Measurements from ENCODE around the gene PCDHGA3. TPM values are rescaled to one million over a fixed set of nuclear protein-coding genes. Genes with fewer than 3 reads are reported as not detected.

PCDHGA3 gene
- total RNA-seq (2021; ENCODE audit: unreplicated experiment) (not detected), Bru-seq, nascent RNA (percentile 21 among the genes with signal in this experiment), BruChase-seq, experiment 1, labeled RNA remaining after a 2-hour chase (percentile 21 among the genes with signal in this experiment), BruChase-seq, experiment 2, labeled RNA remaining after a 6-hour chase (percentile 26 among the genes with signal in this experiment)
- polyA plus RNA-seq (2012; ENCODE audit: insufficient read length), result not detected
- long read RNA-seq, result 0 reads

DNA sequence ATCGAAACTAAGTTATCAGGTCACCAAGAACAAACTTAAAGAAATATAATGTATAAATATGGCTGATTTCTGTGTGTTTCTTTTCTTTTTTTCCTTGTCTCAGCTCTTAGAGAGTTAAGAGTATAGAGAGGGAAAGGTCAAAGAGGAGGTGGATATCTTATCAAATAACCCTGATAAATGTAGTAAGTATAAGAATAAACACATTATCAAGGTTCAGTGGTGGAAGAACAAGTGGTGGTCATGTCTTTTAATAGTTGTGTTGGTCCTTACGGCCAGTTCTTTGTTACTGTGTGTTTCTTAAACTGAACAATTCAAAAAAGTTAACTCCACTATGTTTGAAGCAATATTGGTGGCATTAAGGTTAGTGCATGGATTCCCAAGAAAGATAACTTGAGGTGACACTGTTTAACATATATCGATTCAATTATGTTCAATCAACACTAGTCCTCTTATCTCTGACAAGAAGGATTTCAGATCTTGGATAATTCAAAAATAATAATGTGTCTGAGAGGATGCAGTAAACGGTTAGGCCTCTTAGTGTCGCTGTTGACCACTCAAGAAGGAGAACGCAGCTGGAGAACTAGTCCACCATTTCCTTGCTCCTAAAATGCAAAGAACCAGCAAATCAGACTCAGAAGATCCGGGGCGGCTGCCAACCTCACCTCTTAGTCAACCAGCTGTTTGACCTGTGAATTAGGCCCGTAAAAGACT is at the start of gene PCDHGA3:
Gene PCDHGA3 (plus strand): TSS at position 588 of the 711 bp plus-strand sequence. CDS start 205 bp downstream, outside the sequence.
- no peaks in the 10 kb centered on the region for H3K4me1 ChIP-seq (ENCODE audit: control insufficient read depth, insufficient read depth, low read length)
- intact Hi-C loops (cut with micrococcal nuclease; ENCODE audit: unreplicated experiment), result no loop called here
- H3K27ac ChIP-seq (ENCODE audit: low read length), result no peak within 1 kb of the TSS

DNA sequence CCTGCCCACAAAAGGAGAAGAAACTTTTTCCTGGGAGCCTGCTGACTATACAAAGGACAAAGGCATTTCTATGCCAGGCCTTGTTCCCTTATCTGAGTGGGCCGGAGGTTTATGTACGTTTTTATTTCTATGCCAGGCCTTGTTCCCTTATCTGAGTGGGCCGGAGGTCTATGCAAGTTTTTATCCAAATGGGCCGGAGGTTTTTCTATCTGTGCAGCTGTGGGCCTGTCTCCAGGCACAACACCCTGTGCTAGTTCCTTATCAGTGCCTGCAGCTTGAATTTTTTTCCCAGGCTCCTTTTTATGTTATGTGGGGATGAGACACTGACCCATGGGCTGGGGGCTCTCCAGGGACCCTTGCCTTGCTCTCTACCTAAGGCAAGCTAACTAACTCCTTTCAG is 45.3 kb upstream of the PCDHGA3 start:
- DNase-seq (ENCODE audit: low read depth, low spot score) (no peak), ATAC-seq (no peak)
- ChIA-PET POLR2A (no interaction called here), CTCF (no interaction called here)
- in situ Hi-C loops (cut with HindIII; ENCODE audit: low pct_unique_long_range_greater_than_20kb, low sequenced_read_pairs) (no loop called here), intact Hi-C loops (cut with micrococcal nuclease; ENCODE audit: unreplicated experiment) (no loop called here)
- Histone ChIP-seq H3K36me3 (ENCODE audit: control insufficient read depth, insufficient read depth, low read length) (no peaks in the 10 kb centered on the region), H3K4me3 (ENCODE audit: low read depth in 2 of 2, low read length in 2 of 2) (no peak overlapping the region), H3K4me1 (ENCODE audit: control insufficient read depth, insufficient read depth, low read length) (no peaks in the 10 kb centered on the region), H3K9me3 (ENCODE audit: control insufficient read depth, insufficient read depth, low read depth, low read length) (peaks cover 18% of the 10 kb centered on the region), H3K27me3 (ENCODE audit: control insufficient read depth, insufficient read depth, low read length) (no peaks in the 10 kb centered on the region), H3K27ac (ENCODE audit: low read length) (no peak overlapping the region)
- TF ChIP-seq POLR2AphosphoS5 (IDR thresholded peaks at IDR 0.05; ENCODE audit: low read depth, low read length) (no peak), SIN3A (IDR thresholded peaks at IDR 0.05; ENCODE audit: borderline replicate concordance, insufficient read depth, low read depth, low read length) (no peak), TCF7L2 (IDR thresholded peaks at IDR 0.05; ENCODE audit: low read depth, low read length) (no peak)
- TF ChIP-seq, protein P1, sequence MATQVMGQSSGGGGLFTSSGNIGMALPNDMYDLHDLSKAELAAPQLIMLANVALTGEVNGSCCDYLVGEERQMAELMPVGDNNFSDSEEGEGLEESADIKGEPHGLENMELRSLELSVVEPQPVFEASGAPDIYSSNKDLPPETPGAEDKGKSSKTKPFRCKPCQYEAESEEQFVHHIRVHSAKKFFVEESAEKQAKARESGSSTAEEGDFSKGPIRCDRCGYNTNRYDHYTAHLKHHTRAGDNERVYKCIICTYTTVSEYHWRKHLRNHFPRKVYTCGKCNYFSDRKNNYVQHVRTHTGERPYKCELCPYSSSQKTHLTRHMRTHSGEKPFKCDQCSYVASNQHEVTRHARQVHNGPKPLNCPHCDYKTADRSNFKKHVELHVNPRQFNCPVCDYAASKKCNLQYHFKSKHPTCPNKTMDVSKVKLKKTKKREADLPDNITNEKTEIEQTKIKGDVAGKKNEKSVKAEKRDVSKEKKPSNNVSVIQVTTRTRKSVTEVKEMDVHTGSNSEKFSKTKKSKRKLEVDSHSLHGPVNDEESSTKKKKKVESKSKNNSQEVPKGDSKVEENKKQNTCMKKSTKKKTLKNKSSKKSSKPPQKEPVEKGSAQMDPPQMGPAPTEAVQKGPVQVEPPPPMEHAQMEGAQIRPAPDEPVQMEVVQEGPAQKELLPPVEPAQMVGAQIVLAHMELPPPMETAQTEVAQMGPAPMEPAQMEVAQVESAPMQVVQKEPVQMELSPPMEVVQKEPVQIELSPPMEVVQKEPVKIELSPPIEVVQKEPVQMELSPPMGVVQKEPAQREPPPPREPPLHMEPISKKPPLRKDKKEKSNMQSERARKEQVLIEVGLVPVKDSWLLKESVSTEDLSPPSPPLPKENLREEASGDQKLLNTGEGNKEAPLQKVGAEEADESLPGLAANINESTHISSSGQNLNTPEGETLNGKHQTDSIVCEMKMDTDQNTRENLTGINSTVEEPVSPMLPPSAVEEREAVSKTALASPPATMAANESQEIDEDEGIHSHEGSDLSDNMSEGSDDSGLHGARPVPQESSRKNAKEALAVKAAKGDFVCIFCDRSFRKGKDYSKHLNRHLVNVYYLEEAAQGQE (IDR thresholded peaks at IDR 0.05; ENCODE audit: insufficient read depth in 1 of 2, low read depth in 2 of 2, low read length in 1 of 2), result no peak
- TF ChIP-seq, protein P2, sequence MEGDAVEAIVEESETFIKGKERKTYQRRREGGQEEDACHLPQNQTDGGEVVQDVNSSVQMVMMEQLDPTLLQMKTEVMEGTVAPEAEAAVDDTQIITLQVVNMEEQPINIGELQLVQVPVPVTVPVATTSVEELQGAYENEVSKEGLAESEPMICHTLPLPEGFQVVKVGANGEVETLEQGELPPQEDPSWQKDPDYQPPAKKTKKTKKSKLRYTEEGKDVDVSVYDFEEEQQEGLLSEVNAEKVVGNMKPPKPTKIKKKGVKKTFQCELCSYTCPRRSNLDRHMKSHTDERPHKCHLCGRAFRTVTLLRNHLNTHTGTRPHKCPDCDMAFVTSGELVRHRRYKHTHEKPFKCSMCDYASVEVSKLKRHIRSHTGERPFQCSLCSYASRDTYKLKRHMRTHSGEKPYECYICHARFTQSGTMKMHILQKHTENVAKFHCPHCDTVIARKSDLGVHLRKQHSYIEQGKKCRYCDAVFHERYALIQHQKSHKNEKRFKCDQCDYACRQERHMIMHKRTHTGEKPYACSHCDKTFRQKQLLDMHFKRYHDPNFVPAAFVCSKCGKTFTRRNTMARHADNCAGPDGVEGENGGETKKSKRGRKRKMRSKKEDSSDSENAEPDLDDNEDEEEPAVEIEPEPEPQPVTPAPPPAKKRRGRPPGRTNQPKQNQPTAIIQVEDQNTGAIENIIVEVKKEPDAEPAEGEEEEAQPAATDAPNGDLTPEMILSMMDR (IDR thresholded peaks at IDR 0.05), result no peak
- BruUV-seq (replicated peaks), result no TSS peak

More for the DNA sequence above, at the start of gene PCDHGA3:
- in situ Hi-C loops (cut with HindIII; ENCODE audit: low pct_unique_long_range_greater_than_20kb, low sequenced_read_pairs), result loop anchor here (25.0 kb wide), 1 partner anchor 156 kb away; the partner anchor contains the start of genes PCDHB10, PCDHB11, PCDHB16 and PCDHB8
- TF ChIP-seq, protein P1 (IDR thresholded peaks at IDR 0.05; ENCODE audit: insufficient read depth in 1 of 2, low read depth in 2 of 2, low read length in 1 of 2), result no peak
- TF ChIP-seq, protein P2 (IDR thresholded peaks at IDR 0.05), result peak; percentile 38
- no peak for TF ChIP-seq SIN3A (IDR thresholded peaks at IDR 0.05; ENCODE audit: borderline replicate concordance, insufficient read depth, low read depth, low read length)
- ATAC-seq (no peak), DNase-seq (ENCODE audit: low read depth, low spot score) (no peak)
- Histone ChIP-seq H3K4me3 (ENCODE audit: low read depth in 2 of 2, low read length in 2 of 2) (no peak within 1 kb of the TSS), H3K36me3 (ENCODE audit: control insufficient read depth, insufficient read depth, low read length) (no peaks in the 10 kb centered on the region), H3K27me3 (ENCODE audit: control insufficient read depth, insufficient read depth, low read length) (no peaks in the 10 kb centered on the region), H3K9me3 (ENCODE audit: control insufficient read depth, insufficient read depth, low read depth, low read length) (no peaks in the 10 kb centered on the region; the same call in 1 of the 2 replicates)
- POLR2A ChIA-PET, result interaction anchor here (0.5 to 1.0 kb wide), 2 partner anchors 13 to 22 kb away, joined by 3 to 9 read pairs; partner anchors contain the start of gene PCDHGA1
- no TSS peak for BruUV-seq (replicated peaks)
- CTCF ChIA-PET, result interaction anchor here (0.7 kb wide), 1 partner anchor 288 kb away, joined by 3 read pairs; no protein-coding TSS in a partner anchor
